ENCODE data around the gene STIL.
"Not testable (repeated sequence)": the region's sequence is repeated elsewhere in the genome, so short reads cannot be mapped to it uniquely, and the experiment has no call there.

STIL gene

GRCh38 chr1:47313915-47314664 is at the start of gene STIL:
STIL (minus strand) TSS chr1:47314147; CDS start chr1:47310319, 3,828 bp downstream.
- peak; percentile 96 for DNase-seq

GRCh38 chr1:47362828-47363227 is 48.9 kb upstream of the STIL start:
- no peak for DNase-seq

- DNase-seq = no peak
These were observed 47.4 kb upstream of the STIL start for GRCh38 chr1:47361380-47361779.

- DNase-seq = no peak
These were observed 37.4 kb upstream of the STIL start for GRCh38 chr1:47351305-47351704.

- DNase-seq = no peak
These were observed 34.3 kb upstream of the STIL start for GRCh38 chr1:47348246-47348645.

- no peak for DNase-seq
These were observed 33.8 kb upstream of the STIL start for GRCh38 chr1:47347735-47348134.

- DNase-seq = not testable (repeated sequence)
These were observed 33.0 kb upstream of the STIL start for GRCh38 chr1:47346979-47347378.

GRCh38 chr1:47340227-47340626 is 26.3 kb upstream of the STIL start:
- no peak for DNase-seq

- no peak for DNase-seq
These were observed 24.5 kb upstream of the STIL start for GRCh38 chr1:47338249-47339077.

- DNase-seq = no peak
These were observed 23.4 kb upstream of the STIL start for GRCh38 chr1:47337350-47337749.

- no peak for DNase-seq
These were observed 21.0 kb upstream of the STIL start for GRCh38 chr1:47334765-47335435.

GRCh38 chr1:47333922-47334764 is 20.2 kb upstream of the STIL start:
- DNase-seq = peak; percentile 78

GRCh38 chr1:47333578-47333921 is 19.6 kb upstream of the STIL start, which contains the start of gene CMPK1:
CMPK1 (plus strand) TSS chr1:47333790; CDS start chr1:47333946, 156 bp downstream.
- DNase-seq = peak; percentile 80

- DNase-seq = no peak
These were observed 19.0 kb upstream of the STIL start for GRCh38 chr1:47332779-47333577.

GRCh38 chr1:47331875-47332274 is 17.9 kb upstream of the STIL start:
- no peak for DNase-seq

GRCh38 chr1:47330212-47330611 is 16.3 kb upstream of the STIL start:
- DNase-seq = no peak

GRCh38 chr1:47328992-47329391 is 15.0 kb upstream of the STIL start:
- no peak for DNase-seq

GRCh38 chr1:47326271-47326670 is 12.3 kb upstream of the STIL start:
- DNase-seq = no peak

GRCh38 chr1:47325528-47325927 is 11.6 kb upstream of the STIL start:
- DNase-seq = no peak

GRCh38 chr1:47324682-47325081 is 10.7 kb upstream of the STIL start:
- DNase-seq = no peak

- DNase-seq = no peak
These were observed 9.7 kb upstream of the STIL start for GRCh38 chr1:47323599-47324031.

- DNase-seq = not testable (repeated sequence)
These were observed 6.0 kb upstream of the STIL start for GRCh38 chr1:47319968-47320367.

Data from activated naive CD4-positive, alpha-beta T cell treated with anti-CD3 and anti-CD28 coated beads, Interleukin-2, amount 50 U/mL, for 16 hours (primary cell).